LNCAP (cell line): ENCODE data around the gene HTR4.

Source experiments
- TF ChIP-seq, protein P1 (sequence below): fragments of 450-650 bp; IDR thresholded peaks from 2 replicates; pipeline ENCODE4 v1.5.1; 2017; ENCODE audit warnings: mild to moderate bottlenecking

Gene HTR4, protein sequence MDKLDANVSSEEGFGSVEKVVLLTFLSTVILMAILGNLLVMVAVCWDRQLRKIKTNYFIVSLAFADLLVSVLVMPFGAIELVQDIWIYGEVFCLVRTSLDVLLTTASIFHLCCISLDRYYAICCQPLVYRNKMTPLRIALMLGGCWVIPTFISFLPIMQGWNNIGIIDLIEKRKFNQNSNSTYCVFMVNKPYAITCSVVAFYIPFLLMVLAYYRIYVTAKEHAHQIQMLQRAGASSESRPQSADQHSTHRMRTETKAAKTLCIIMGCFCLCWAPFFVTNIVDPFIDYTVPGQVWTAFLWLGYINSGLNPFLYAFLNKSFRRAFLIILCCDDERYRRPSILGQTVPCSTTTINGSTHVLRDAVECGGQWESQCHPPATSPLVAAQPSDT

DNA sequence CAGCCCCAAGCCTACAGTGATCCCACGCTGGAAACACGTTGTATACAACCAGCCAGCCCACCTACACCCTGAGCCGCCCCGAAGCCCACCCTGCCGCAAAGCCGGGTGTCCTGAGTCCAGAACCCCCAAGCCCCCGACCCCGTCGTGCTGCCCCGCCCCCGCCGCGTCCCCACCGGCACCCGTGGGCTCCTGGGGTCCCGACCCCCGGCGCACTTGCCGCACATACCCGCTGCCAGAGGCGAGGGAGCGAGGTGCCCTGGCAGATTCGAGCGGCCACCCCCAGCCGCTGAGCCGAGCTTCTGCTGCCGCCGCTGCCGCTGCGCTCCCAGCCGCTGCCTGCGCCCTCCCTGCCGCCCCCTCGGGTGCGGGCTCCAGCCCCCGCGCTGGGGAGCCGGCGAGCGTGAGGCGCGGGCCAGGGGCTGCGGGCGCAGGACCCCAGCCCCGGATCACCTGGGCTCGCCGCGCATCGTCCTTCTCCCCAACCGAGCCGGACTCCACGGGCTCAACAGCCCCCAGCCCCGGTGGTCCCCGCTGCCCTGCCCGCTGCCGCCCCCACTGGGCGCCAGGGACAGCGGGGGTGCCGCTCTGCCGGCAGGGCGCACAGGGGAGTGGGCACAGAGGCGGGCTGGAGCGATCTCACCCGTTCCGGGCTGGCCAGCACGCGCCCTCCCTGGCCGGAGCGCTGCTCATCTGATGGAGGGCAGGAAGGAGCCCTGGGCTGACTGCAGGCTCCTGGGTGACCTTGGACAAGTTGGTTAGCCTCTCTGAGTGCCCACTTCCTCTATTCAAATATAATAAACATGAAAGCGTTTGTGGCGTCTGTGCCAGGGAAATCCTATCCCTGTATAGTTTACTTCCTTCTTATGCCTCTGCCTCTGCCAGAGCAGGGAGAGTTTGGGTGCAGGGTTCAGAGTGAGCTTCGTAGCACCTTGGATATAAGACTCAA is at the start of gene HTR4:
HTR4 (minus strand) TSS at position 692 of the 946 bp plus-strand sequence. CDS start 17,513 bp downstream, outside the sequence.
- TF ChIP-seq, protein P1, sequence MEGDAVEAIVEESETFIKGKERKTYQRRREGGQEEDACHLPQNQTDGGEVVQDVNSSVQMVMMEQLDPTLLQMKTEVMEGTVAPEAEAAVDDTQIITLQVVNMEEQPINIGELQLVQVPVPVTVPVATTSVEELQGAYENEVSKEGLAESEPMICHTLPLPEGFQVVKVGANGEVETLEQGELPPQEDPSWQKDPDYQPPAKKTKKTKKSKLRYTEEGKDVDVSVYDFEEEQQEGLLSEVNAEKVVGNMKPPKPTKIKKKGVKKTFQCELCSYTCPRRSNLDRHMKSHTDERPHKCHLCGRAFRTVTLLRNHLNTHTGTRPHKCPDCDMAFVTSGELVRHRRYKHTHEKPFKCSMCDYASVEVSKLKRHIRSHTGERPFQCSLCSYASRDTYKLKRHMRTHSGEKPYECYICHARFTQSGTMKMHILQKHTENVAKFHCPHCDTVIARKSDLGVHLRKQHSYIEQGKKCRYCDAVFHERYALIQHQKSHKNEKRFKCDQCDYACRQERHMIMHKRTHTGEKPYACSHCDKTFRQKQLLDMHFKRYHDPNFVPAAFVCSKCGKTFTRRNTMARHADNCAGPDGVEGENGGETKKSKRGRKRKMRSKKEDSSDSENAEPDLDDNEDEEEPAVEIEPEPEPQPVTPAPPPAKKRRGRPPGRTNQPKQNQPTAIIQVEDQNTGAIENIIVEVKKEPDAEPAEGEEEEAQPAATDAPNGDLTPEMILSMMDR, result no peak

DNA sequence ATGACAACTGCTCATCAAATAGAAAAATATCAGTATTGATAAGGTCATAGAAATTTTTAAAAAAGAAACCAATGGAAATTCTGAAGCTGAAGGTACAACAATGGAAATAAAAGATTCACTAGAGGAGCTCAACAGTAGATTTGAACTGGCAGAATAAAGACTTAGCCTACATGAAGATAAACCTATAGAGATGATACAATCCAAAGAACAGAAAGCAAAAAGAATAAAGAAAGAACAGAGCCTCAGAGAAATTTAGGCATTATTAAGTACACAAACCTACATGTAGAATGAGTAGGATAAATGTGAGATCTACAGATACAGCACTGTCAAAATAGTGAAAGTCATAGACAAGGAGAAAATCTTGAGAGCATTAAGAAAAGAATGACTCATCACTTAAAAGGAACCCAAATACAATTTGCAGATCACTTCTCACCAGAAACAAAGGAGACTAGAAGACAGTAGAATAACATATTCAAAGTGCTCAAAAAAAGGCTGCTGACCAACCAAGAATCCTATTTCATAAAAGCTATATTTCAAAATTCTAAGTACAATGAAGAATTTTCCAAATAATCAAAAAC is 47.8 kb upstream of the HTR4 start:
- TF ChIP-seq, protein P1, result no peak

DNA sequence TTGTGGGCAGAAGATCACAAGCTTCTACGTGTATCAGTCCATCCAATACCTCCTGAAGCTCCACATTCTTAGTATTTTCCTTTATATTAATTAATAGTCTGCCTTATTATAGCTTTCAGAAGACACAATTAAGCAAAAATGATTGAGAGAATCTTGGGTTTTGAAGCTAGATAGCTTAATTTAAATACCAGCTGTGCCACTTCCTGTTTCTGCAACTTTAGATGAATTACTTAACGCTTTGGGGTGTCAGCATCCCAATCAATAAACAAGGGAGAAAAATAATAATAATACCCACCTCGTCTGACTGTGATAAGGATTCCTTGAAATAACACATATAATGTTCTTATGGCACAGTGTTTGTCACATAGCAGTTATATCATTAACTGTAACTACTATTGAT is 44.7 kb upstream of the HTR4 start:
- TF ChIP-seq, protein P1, result no peak

DNA sequence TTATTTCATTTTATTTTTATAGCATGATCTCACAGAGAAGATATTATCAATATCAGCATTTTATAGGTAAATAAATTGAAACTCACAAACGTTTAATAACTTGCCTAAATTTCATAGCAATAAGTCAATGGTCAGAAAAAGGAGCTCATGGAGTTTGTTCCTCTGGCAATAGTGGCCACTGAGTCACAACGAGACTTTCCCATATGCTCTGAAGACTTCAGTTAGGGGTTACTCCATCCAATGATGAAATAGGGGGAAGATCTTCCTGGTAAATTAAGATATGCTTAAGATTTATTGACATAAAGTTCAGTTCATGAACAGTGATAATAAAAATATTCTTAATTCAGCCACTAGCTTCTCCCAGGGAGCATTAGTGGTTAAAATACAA is 43.5 kb upstream of the HTR4 start:
- TF ChIP-seq, protein P1, result no peak

DNA sequence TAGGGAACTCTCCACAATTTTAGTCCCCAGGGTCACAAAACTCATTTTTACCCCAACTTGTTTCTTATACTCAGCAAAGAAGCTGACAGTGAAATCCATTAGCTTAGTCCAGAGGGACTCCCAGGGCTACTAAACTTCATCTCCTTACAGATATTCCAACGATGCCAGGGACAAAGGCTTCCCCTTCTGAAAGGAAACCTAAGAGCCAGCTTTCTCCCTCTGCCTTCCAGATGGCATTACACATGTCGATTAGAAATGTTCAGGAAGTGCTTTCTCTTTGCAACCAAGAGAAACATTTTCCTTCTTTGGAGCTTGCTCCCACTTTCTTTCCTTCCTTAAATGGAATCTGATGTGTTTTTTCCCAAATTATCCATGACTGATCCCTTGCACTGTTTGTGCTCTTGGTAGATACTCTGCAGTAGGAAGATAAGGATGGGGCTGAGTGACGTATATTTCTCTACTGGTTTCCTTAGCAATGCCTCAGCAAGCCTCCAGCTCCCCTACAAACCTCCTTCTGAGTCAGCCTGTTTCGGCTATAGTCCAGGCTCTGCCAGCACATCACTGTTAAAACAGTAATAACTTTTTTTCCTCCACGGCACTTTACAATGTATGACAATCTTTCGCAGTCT is 43.0 kb upstream of the HTR4 start:
- TF ChIP-seq, protein P1, result no peak

DNA sequence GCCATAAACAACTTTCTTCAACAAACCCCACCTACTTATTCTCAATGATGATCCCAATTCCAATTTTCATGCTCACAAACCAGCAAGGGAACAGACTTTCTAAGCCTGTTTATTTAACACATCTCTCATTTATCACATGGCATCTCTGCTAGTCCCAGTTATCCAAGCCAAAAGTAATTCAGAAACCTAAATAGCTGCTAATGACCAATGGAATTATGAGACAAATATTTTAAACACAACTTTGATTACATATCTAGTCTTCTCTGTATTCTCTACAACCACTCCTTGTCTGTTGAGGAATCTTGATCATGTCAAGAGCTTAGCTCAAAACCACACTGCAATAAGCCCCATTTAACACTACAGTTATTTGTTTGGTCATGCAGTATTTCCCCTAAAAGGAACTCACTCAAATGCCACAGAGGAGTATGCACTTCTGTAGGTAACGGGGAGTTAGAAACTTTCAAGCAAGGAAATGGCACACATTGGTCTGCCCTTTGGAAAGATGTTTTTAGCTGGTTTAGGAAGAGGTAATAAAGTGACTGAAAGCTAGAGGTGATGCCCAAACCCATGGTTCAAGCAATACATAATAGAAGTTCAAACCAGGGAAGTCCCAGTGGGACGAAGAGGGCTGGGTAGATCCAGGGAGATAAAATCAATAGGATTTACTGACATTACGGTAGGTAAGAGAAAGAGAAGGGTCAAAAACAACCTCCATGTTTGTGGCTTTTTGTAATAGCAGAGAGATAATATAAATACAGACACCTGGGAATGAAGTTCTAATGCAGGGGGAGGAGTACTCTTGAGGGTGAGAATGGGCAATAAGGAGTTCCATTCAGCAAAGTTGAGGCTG is 42.1 kb upstream of the HTR4 start:
- TF ChIP-seq, protein P1, result no peak
